OCI-LY1 (cell line): ENCODE measurements around the gene FBXL14.

Source experiments
- H2AFZ ChIP-seq: fragments of 200-600 bp; sonication (generic), shearing (Covaris generic); 2 replicates; pipeline ENCODE4 v1.6.0; 2014; ENCODE audit warnings: antibody characterized with exemption, mild to moderate bottlenecking, low read length
- H3F3A ChIP-seq: fragments of 200-600 bp; sonication (generic), shearing (Covaris generic); 2 replicates; pipeline ENCODE4 v1.6.0; 2014; ENCODE audit warnings: mild to moderate bottlenecking, antibody characterized with exemption, low read length, moderate library complexity; ENCODE audit not compliant: insufficient read depth
- H3K27ac ChIP-seq: fragments of 200-600 bp; sonication (generic); 2 replicates; pipeline ENCODE4 v1.5.1; 2014; ENCODE audit warnings: low read length, mixed run types, mild to moderate bottlenecking, low read depth; ENCODE audit not compliant: poor library complexity, severe bottlenecking
- H3K27me3 ChIP-seq: fragments of 200-600 bp; sonication (generic); 2 replicates; pipeline ENCODE4 v1.6.0; 2014; ENCODE audit warnings: antibody characterized with exemption, mild to moderate bottlenecking, low read length, moderate library complexity; ENCODE audit not compliant: insufficient read depth
- H3K36me3 ChIP-seq: fragments of 200-600 bp; sonication (generic); 2 replicates; pipeline ENCODE4 v1.6.1; 2014; ENCODE audit warnings: mild to moderate bottlenecking, antibody characterized with exemption, low read length, moderate library complexity, mixed read lengths; ENCODE audit not compliant: insufficient read depth
- H3K4me1 ChIP-seq: fragments of 200-600 bp; sonication (generic); 2 replicates; pipeline ENCODE4 v1.5.1; 2014; ENCODE audit warnings: mild to moderate bottlenecking, low read length, moderate library complexity; ENCODE audit not compliant: insufficient read depth, severe bottlenecking
- H3K4me2 ChIP-seq: fragments of 200-600 bp; sonication (generic), shearing (Covaris generic); 2 replicates; pipeline ENCODE4 v1.6.1; 2014; ENCODE audit warnings: low read length
- H3K4me3 ChIP-seq: fragments of 200-600 bp; sonication (generic); 2 replicates; pipeline ENCODE4 v1.5.1; 2014; ENCODE audit warnings: low read length, low read depth, mild to moderate bottlenecking, mixed read lengths; ENCODE audit not compliant: poor library complexity, severe bottlenecking
- H3K79me2 ChIP-seq: fragments of 200-600 bp; shearing (Covaris generic); 2 replicates; pipeline ENCODE4 v1.6.1; 2016; ENCODE audit warnings: mixed run types, low read length, mixed read lengths; ENCODE audit not compliant: insufficient read depth
- H3K9ac ChIP-seq: fragments of 200-600 bp; sonication (generic), shearing (Covaris generic); 2 replicates; pipeline ENCODE4 v1.6.1; 2014; ENCODE audit warnings: mild to moderate bottlenecking, low read length, mixed read lengths
- H3K9me2 ChIP-seq: fragments of 200-600 bp; sonication (generic), shearing (Covaris generic); 2 replicates; pipeline ENCODE4 v1.6.1; 2014; ENCODE audit warnings: low read depth, mild to moderate bottlenecking, low read length, mixed read lengths
- H3K9me3 ChIP-seq: fragments of 200-600 bp; shearing (Covaris generic); 2 replicates; pipeline ENCODE4 v1.6.1; 2014; ENCODE audit warnings: low read length, mixed read lengths
- H4K20me1 ChIP-seq: fragments of 200-600 bp; sonication (generic), shearing (Covaris generic); 2 replicates; pipeline ENCODE4 v1.6.0; 2016; ENCODE audit warnings: mild to moderate bottlenecking, low read length; ENCODE audit not compliant: insufficient read depth
- CTCF ChIP-seq: fragments of 200-600 bp; sonication (generic), shearing (Covaris generic); IDR thresholded peaks from 2 replicates; pipeline ENCODE4 v1.5.1; 2017; ENCODE audit warnings: mild to moderate bottlenecking, antibody characterized with exemption, low read length, moderate library complexity, mixed read lengths
- EZH2 ChIP-seq: fragments of 200-600 bp; sonication (generic), shearing (Covaris generic); IDR thresholded peaks from 2 replicates; pipeline ENCODE4 v1.8.0; 2017; ENCODE audit warnings: borderline replicate concordance, mixed run types, mild to moderate bottlenecking, antibody characterized with exemption, low read length, moderate library complexity, mixed read lengths

FBXL14 gene

GRCh38 chr12:1628666-1629337, 34.4 kb upstream of the FBXL14 start, which contains the start of gene WNT5B:
TSS of gene WNT5B (plus strand) at chr12:1629231. CDS start at chr12:1631355, 2,124 bp downstream.
- Histone ChIP-seq H3K36me3 (no peaks in the 10 kb centered on the region), H3K4me2 (peak within 1 kb of the TSS; percentile 74), H2AFZ (no peak within 1 kb of the TSS), H3K9ac (no peak within 1 kb of the TSS), H3K9me2 (no peaks in the 10 kb centered on the region), H3K27me3 (peaks cover 29% of the 10 kb centered on the region), H3K4me1 (peaks cover 16% of the 10 kb centered on the region), H3K9me3 (no peaks in the 10 kb centered on the region), H4K20me1 (no peaks in the 10 kb centered on the region), H3K4me3 (peak within 1 kb of the TSS; percentile 54), H3K79me2 (no peaks in the 10 kb centered on the region), H3K27ac (no peak within 1 kb of the TSS), H3F3A (no peaks in the 10 kb centered on the region)
- no peak for TF ChIP-seq EZH2
- TF ChIP-seq CTCF = no peak

GRCh38 chr12:1622406-1622805, 28.0 kb upstream of the FBXL14 start:
- H3K9me2 ChIP-seq = no peaks in the 10 kb centered on the region

GRCh38 chr12:1620092-1620491, 25.7 kb upstream of the FBXL14 start:
- Histone ChIP-seq H2AFZ (no peak overlapping the region), H3K27ac (no peak overlapping the region), H3K9ac (no peak overlapping the region), H4K20me1 (no peaks in the 10 kb centered on the region), H3F3A (no peaks in the 10 kb centered on the region), H3K27me3 (0 out of 2 replicates have a peak, but pooled peaks cover 5% of the 10 kb centered on the region), H3K9me2 (no peaks in the 10 kb centered on the region), H3K4me3 (no peak overlapping the region), H3K36me3 (no peaks in the 10 kb centered on the region), H3K4me1 (no peaks in the 10 kb centered on the region), H3K9me3 (no peaks in the 10 kb centered on the region), H3K4me2 (no peak overlapping the region), H3K79me2 (no peaks in the 10 kb centered on the region)
- TF ChIP-seq CTCF = no peak
- TF ChIP-seq EZH2 = no peak

More at GRCh38 chr12:1622406-1622805, 28.0 kb upstream of the FBXL14 start:
- Histone ChIP-seq H2AFZ (no peak overlapping the region), H3K9me3 (no peaks in the 10 kb centered on the region), H3K36me3 (no peaks in the 10 kb centered on the region), H3K27ac (no peak overlapping the region), H3K9ac (no peak overlapping the region), H3F3A (no peaks in the 10 kb centered on the region), H4K20me1 (no peaks in the 10 kb centered on the region), H3K79me2 (no peaks in the 10 kb centered on the region), H3K4me1 (no peaks in the 10 kb centered on the region), H3K4me2 (no peak overlapping the region), H3K4me3 (no peak overlapping the region), H3K27me3 (peaks cover 6% of the 10 kb centered on the region; the same call in 1 of the 2 replicates)
- TF ChIP-seq EZH2 (no peak), CTCF (no peak)
